GM18526 (cell line): ENCODE data around the gene SFRP5.

Experiments used
- POLR2A ChIP-seq: IDR thresholded peaks from 3 replicates; pipeline ENCODE4 v1.6.1; 2011; ENCODE audit not compliant: insufficient read length; ENCODE audit errors: extremely low read depth

SFRP5 gene

GRCh38 chr10:97771913-97772823 lies at the start of gene SFRP5:
Gene SFRP5 (minus strand): TSS chr10:97771999. CDS start chr10:97771833, 166 bp downstream.
- TF ChIP-seq POLR2A = no peak

- TF ChIP-seq POLR2A = no peak
Observed at GRCh38 chr10:97820096-97820704, 48.4 kb upstream of the SFRP5 start.

- no peak for TF ChIP-seq POLR2A
Observed at GRCh38 chr10:97818572-97818971, 46.8 kb upstream of the SFRP5 start.

- TF ChIP-seq POLR2A = no peak
Observed at GRCh38 chr10:97816609-97817008, 44.8 kb upstream of the SFRP5 start.

GRCh38 chr10:97814996-97815395 lies 43.2 kb upstream of the SFRP5 start:
- no peak for TF ChIP-seq POLR2A

GRCh38 chr10:97813311-97813710 lies 41.5 kb upstream of the SFRP5 start:
- no peak for TF ChIP-seq POLR2A

GRCh38 chr10:97812696-97813095 lies 40.9 kb upstream of the SFRP5 start:
- TF ChIP-seq POLR2A = no peak

- no peak for TF ChIP-seq POLR2A
Observed at GRCh38 chr10:97811958-97812357, 40.2 kb upstream of the SFRP5 start.

- TF ChIP-seq POLR2A = no peak
Observed at GRCh38 chr10:97810446-97810845, 38.6 kb upstream of the SFRP5 start.

- TF ChIP-seq POLR2A = no peak
Observed at GRCh38 chr10:97805949-97806348, 34.1 kb upstream of the SFRP5 start.

- TF ChIP-seq POLR2A = no peak
Observed at GRCh38 chr10:97805096-97805884, 33.5 kb upstream of the SFRP5 start.

- no peak for TF ChIP-seq POLR2A
Observed at GRCh38 chr10:97801422-97801821, 29.6 kb upstream of the SFRP5 start.

- TF ChIP-seq POLR2A = no peak
Observed at GRCh38 chr10:97800474-97800873, 28.7 kb upstream of the SFRP5 start.

GRCh38 chr10:97798958-97799610 lies 27.3 kb upstream of the SFRP5 start:
- no peak for TF ChIP-seq POLR2A

- TF ChIP-seq POLR2A = no peak
Observed at GRCh38 chr10:97796651-97797050, 24.9 kb upstream of the SFRP5 start.
